DOHH2 (cell line): Measurements from ENCODE around the gene CDKAL1.

Experiments
- H3F3A ChIP-seq: fragments of 200-600 bp; sonication (generic), shearing (Covaris generic); 2 replicates; pipeline ENCODE4 v1.6.0; 2016; ENCODE audit warnings: antibody characterized with exemption, mild to moderate bottlenecking; ENCODE audit not compliant: control insufficient read depth, insufficient read depth
- H3K27ac ChIP-seq: fragments of 200-600 bp; sonication (generic); 2 replicates; pipeline ENCODE4 v1.5.1; 2014; ENCODE audit warnings: low read depth, mild to moderate bottlenecking, low read length, moderate library complexity
- H3K27me3 ChIP-seq: fragments of 200-600 bp; sonication (generic); 2 replicates; pipeline ENCODE4 v1.6.1; 2014; ENCODE audit warnings: mild to moderate bottlenecking, low read length, mixed read lengths; ENCODE audit not compliant: control insufficient read depth
- H3K36me3 ChIP-seq: fragments of 200-600 bp; sonication (generic); 2 replicates; pipeline ENCODE4 v1.6.1; 2014; ENCODE audit warnings: mild to moderate bottlenecking, low read length, moderate library complexity, mixed read lengths; ENCODE audit not compliant: control insufficient read depth
- H3K4me1 ChIP-seq: fragments of 200-600 bp; sonication (generic); 2 replicates; pipeline ENCODE4 v1.6.1; 2014; ENCODE audit warnings: mild to moderate bottlenecking, low read length, mixed read lengths; ENCODE audit not compliant: control insufficient read depth
- H3K4me2 ChIP-seq: fragments of 200-600 bp; sonication (generic); 2 replicates; pipeline ENCODE4 v1.6.0; 2014; ENCODE audit warnings: mild to moderate bottlenecking, low read length, moderate library complexity
- H3K4me3 ChIP-seq: fragments of 200-600 bp; sonication (generic); 2 replicates; pipeline ENCODE4 v1.5.1; 2014; ENCODE audit warnings: mild to moderate bottlenecking, low read length, mixed read lengths
- H3K79me2 ChIP-seq: fragments of 200-600 bp; sonication (generic); 2 replicates; pipeline ENCODE4 v1.6.1; 2014; ENCODE audit warnings: mild to moderate bottlenecking, low read length, mixed read lengths; ENCODE audit not compliant: control insufficient read depth
- H3K9me2 ChIP-seq: fragments of 200-600 bp; sonication (generic); replicated peaks from 2 replicates; pipeline ENCODE4 v1.6.1; 2014; ENCODE audit warnings: mild to moderate bottlenecking, low read length, mixed read lengths; ENCODE audit not compliant: control insufficient read depth
- H3K9me3 ChIP-seq: fragments of 200-600 bp; sonication (generic); 2 replicates; pipeline ENCODE4 v1.6.1; 2014; ENCODE audit warnings: antibody characterized with exemption, low read length, mixed read lengths; ENCODE audit not compliant: control insufficient read depth, insufficient read depth
- H4K20me1 ChIP-seq: fragments of 200-600 bp; sonication (generic); 2 replicates; pipeline ENCODE4 v1.6.0; 2014; ENCODE audit warnings: low read depth, mild to moderate bottlenecking, antibody characterized with exemption, low read length, moderate library complexity; ENCODE audit not compliant: control insufficient read depth, insufficient read depth
- CTCF ChIP-seq: fragments of 200-600 bp; sonication (generic); IDR thresholded peaks from one replicate; pipeline ENCODE4 v1.5.1; 2014; ENCODE audit warnings: antibody characterized with exemption, mild to moderate bottlenecking, low read depth, low read length; ENCODE audit not compliant: poor library complexity, severe bottlenecking
- EZH2phosphoT487 ChIP-seq: fragments of 200-600 bp; sonication (generic); IDR thresholded peaks from 2 replicates; pipeline ENCODE4 v1.6.1; 2017; ENCODE audit warnings: borderline replicate concordance, mild to moderate bottlenecking, antibody characterized with exemption, low read length, moderate library complexity, mixed read lengths

CDKAL1 gene

GRCh38 chr6:21281366-21281765 is 747.1 kb downstream of the CDKAL1 start:
- TF ChIP-seq CTCF (no peak), EZH2phosphoT487 (no peak)
- no peaks in the 10 kb centered on the region for H3F3A ChIP-seq
- H3K27me3 ChIP-seq, result no peaks in the 10 kb centered on the region
- H3K36me3 ChIP-seq, result no peaks in the 10 kb centered on the region
- H3K79me2 ChIP-seq, result no peaks in the 10 kb centered on the region
- H3K4me1 ChIP-seq, result no peaks in the 10 kb centered on the region
- H3K27ac ChIP-seq, result no peak overlapping the region
- no peak overlapping the region for H3K4me3 ChIP-seq
- H3K9me3 ChIP-seq, result no peaks in the 10 kb centered on the region
- H3K9me2 ChIP-seq, result no peaks in the 10 kb centered on the region
- H4K20me1 ChIP-seq, result no peaks in the 10 kb centered on the region
- H3K4me2 ChIP-seq, result no peak overlapping the region
